ENCODE measurements around the gene PKIB.
A peak's percentile ranks its signal among the peaks of the same experiment; 100 is the strongest.
"Not testable (repeated sequence)": the region's sequence is repeated elsewhere in the genome, so short reads cannot be mapped to it uniquely, and the experiment has no call there.

Gene PKIB

DNA sequence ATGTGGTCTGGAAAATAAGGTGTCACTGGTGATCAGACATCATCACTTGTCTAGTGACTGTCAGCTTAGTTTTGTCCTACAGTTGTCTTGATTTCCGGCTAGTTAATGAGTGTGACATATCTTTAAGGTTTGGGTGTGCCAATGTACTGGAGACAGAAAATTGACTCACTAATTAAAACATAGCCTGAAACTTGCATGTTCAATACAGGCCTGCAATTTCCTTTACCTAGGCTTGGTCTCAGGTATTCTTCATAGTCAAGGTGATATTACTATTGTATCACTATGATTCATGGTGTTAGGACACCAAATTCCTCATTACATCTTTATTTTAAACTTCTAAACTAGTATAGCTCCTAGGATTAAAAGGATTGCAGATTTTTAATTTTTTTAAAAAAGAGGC is 32.4 kb downstream of the PKIB start:
- H3K9me3 Mint-ChIP-seq, H3K4me1 Mint-ChIP-seq, H3K27me3 Mint-ChIP-seq, ATAC-seq, DNase-seq, H3K4me3 Mint-ChIP-seq, H3K27ac Mint-ChIP-seq: not testable (repeated sequence)

DNA sequence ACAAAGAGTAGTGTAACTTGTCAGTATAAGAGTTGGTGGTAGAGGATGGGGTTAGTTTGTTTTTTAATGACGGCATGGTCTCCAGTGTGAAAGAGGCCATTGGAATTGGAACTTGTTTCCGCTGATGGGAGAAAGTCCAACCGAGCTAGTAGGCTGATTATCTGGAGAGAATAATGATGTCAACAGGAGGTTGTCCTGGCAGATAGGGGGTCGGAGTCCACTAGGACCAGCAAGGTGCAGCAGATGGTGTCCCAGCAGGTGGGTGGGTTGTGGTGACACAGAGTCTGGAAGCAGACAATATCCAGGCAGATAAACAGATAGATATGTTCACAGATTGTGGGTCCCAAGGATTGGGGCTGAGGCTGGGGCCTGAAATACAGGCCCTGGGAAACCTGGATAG is 35.1 kb downstream of the PKIB start:
- no peak for ATAC-seq
- peak overlapping the region in 1 of 2 donors; percentile 52 for H3K27ac Mint-ChIP-seq

DNA sequence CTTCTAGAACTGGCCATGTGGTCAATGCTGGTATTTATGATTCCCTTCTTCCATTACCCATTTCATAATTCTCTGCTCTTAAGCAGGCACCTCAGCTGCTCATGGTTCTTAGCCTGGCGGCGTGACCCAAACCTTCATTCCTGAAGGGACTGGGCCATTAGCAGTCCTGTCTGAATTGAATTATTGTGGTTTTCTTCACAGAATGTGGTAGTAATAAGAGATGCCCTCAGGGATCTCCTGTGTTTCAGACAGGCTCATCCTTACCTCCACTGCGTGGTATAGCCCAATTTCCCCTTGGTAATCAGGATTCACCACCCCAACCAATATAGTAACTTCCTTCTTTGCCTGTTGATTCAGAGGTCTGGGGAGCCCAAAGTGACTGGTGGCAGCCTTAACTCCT is 37.6 kb downstream of the PKIB start:
- Mint-ChIP-seq H3K27ac (no peak overlapping the region), H3K4me1 (no peaks in the 10 kb centered on the region), H3K4me3 (no peak overlapping the region), H3K9me3 (no peaks in the 10 kb centered on the region), H3K27me3 (peaks cover 8% of the 10 kb centered on the region)
- DNase-seq (no peak), ATAC-seq (no peak)

More for the DNA sequence above, 35.1 kb downstream of the PKIB start:
- H3K9me3 Mint-ChIP-seq, result no peaks in the 10 kb centered on the region
- H3K4me3 Mint-ChIP-seq, result no peak overlapping the region
- peaks cover 8% of the 10 kb centered on the region for H3K27me3 Mint-ChIP-seq
- H3K4me1 Mint-ChIP-seq, result no peaks in the 10 kb centered on the region
- DNase-seq, result no peak

DNA sequence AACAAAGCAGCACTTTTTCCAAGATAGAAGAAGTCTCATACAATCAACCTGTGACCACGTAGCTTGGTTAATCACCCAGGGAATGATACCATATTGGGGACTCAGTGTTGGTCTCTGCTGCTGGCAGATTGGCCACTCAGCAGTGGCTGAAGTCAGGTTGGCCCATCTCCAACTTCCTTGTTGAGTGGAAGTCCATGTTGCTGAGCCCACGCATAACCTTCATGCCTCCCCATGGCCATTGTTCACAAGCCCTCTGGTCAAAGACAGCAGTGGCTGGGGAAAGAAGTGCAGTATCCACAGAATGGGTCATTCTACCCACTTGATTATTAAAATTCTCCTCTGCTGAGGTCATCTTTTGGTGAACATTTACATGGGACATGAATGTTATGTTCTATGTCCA is 38.5 kb downstream of the PKIB start:
- Mint-ChIP-seq H3K4me3 (no peak overlapping the region), H3K27me3 (peaks cover 8% of the 10 kb centered on the region), H3K27ac (no peak overlapping the region), H3K9me3 (no peaks in the 10 kb centered on the region), H3K4me1 (no peaks in the 10 kb centered on the region)
- ATAC-seq (no peak), DNase-seq (no peak)

DNA sequence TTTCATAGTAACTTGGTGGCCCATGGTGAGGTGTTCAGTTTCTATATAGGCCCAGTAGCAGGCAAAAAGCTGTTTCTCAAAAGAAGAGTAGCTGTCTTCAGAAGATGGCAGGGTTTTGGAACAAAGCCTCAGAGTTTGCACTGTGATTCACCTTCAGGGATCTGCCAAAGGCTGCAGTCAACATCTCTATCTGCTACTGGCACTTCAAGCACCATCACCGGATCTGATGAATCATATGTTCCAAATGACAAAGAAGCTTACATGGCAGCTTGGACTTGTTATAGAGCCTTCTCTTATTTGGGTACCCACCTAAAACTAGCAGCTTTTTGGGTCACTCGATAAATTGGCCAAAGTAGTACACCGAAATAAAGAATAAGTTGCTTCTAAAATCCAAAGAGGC is 39.5 kb downstream of the PKIB start:
- H3K27me3 Mint-ChIP-seq, result peaks cover 8% of the 10 kb centered on the region
- no peak for DNase-seq

DNA sequence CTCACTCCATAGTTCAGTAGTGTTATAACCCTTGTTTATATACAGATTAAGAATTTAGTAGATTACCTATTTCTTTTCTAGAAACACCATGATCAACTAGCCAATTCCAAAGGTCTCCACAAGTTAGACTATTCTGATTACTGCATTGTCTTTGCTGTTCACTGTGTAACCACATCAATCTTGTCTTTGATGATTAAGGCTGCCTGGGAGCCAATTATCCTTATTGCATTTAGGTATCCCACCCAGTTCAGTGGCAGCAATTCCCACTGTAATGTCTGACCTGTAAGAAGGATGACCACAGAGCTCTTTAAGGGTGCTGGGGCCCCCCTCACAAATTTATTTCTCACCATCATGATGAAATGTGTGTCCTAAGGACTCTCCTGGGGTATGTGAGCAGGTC is 40.2 kb downstream of the PKIB start:
- ATAC-seq (no peak), DNase-seq (no peak)
- H3K4me3 Mint-ChIP-seq, result no peak overlapping the region
- no peaks in the 10 kb centered on the region for H3K4me1 Mint-ChIP-seq
- H3K27me3 Mint-ChIP-seq, result peaks cover 3% of the 10 kb centered on the region
- H3K9me3 Mint-ChIP-seq, result no peaks in the 10 kb centered on the region
- no peak overlapping the region for H3K27ac Mint-ChIP-seq

More for the DNA sequence above, 39.5 kb downstream of the PKIB start:
- Mint-ChIP-seq H3K9me3 (no peaks in the 10 kb centered on the region), H3K4me1 (no peaks in the 10 kb centered on the region), H3K27ac (no peak overlapping the region), H3K4me3 (no peak overlapping the region)
- no peak for ATAC-seq

DNA sequence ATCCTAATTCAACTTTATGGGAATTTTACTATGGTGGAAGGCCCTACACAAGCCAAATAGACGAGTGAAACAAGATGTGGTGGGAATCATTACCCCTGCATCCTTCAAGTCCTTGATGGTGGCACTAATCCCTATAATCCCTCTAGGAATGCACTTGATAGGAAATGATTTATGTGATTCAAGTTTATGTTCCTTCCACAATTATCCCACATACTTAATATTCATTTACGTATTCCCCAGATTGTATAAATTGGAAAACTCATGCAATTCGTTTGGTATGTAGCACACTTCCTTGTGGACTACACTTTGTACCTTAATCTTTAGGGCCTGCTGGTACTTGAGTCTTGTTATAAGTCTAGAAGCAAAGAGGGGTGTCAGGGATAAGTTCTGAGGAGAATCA is 40.8 kb downstream of the PKIB start:
- H3K27me3 Mint-ChIP-seq, result no peaks in the 10 kb centered on the region
- ATAC-seq (no peak), DNase-seq (no peak)
- no peak overlapping the region for H3K4me3 Mint-ChIP-seq
- no peaks in the 10 kb centered on the region for H3K4me1 Mint-ChIP-seq
- no peaks in the 10 kb centered on the region for H3K9me3 Mint-ChIP-seq
- H3K27ac Mint-ChIP-seq, result no peak overlapping the region

DNA sequence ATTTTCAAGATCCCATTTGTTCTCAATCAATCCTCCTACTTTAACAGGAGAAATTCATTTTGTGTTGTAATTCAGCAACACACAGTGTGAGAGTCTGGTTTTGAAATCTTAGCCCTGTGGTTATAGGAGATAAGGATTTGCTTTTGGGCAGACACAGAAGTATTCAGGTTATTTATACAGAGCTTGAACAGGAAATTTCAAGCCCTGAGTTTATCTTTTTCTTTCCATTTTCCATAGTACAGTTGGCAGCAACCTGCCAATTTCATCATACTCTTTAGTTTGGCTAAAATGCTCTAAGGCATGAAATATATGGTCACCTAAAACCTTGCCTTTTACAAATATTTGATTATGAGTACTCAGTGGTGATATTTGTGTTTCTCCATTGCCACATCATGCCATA is 41.4 kb downstream of the PKIB start:
- no peak overlapping the region for H3K4me3 Mint-ChIP-seq
- no peaks in the 10 kb centered on the region for H3K27me3 Mint-ChIP-seq
- H3K4me1 Mint-ChIP-seq, result no peaks in the 10 kb centered on the region
- H3K27ac Mint-ChIP-seq, result no peak overlapping the region
- no peaks in the 10 kb centered on the region for H3K9me3 Mint-ChIP-seq
- DNase-seq (no peak), ATAC-seq (no peak)

DNA sequence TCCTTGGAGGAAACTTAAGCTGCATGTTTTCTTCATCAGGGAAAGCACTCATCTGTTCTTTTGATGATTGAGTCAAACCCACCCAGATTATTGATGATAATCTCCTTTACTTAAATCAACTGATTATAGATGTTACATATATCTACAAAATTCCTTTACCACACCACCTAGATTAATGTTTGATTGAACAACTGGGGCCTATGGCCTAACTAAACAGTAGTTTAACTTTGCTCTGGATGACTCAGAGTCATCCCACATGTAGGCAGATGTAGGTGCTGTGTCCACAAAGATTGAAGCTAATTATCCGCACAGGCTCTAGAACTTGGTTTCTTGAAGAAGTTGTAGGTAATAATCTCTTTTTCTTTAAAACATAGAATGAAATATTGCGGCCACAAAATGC is 42.2 kb downstream of the PKIB start:
- no peak overlapping the region for H3K4me3 Mint-ChIP-seq
- no peak for ATAC-seq
- no peak overlapping the region for H3K27ac Mint-ChIP-seq
- H3K9me3 Mint-ChIP-seq, result no peaks in the 10 kb centered on the region
- DNase-seq, result no peak
- no peaks in the 10 kb centered on the region for H3K27me3 Mint-ChIP-seq
- H3K4me1 Mint-ChIP-seq, result no peaks in the 10 kb centered on the region

DNA sequence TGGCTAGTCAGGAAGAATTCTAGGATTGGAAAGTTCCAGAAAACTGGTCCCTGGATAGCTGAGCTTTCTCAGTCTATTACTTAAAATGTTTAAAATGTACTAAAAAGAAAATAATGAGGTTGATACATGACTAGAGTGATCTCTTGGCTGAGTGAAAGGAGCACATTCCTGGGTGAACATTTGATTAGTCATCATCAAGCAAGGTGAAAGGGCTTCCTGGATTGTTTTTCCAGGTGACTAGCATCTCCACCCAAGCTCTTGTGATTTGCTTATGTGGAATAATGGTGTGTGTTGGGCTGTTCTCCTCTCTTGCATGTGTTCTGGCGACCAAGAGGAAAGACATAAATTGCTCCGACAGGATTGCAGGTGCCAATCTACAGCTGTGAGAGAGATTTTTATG is 42.9 kb downstream of the PKIB start:
- ATAC-seq, result no peak

DNA sequence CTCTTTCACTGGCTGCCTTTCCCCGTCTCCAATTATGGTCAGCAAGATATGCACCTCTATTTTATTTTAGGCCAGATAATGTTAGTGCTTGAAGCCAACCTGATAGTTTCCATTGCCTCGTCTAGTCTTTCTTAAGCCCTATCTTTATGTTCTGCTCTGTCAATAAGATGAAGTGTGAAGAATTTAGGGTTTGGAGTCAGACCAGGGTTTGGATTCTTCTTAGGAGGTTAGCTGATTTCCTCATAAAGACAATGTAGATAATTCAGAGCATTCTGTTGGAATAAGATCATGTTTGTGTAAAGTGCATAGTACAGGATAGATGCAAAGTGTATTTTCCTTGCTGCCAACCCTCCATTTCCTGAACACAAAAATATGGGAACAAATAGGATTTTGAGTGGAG is 43.8 kb downstream of the PKIB start:
- Mint-ChIP-seq H3K27ac (no peak overlapping the region), H3K27me3 (no peaks in the 10 kb centered on the region), H3K9me3 (no peaks in the 10 kb centered on the region), H3K4me3 (no peak overlapping the region), H3K4me1 (no peaks in the 10 kb centered on the region)
- no peak for ATAC-seq
- no peak for DNase-seq

More for the DNA sequence above, 42.9 kb downstream of the PKIB start:
- H3K27ac Mint-ChIP-seq, result no peak overlapping the region
- no peak for DNase-seq
- no peaks in the 10 kb centered on the region for H3K9me3 Mint-ChIP-seq
- H3K27me3 Mint-ChIP-seq, result no peaks in the 10 kb centered on the region
- no peak overlapping the region for H3K4me3 Mint-ChIP-seq
- no peaks in the 10 kb centered on the region for H3K4me1 Mint-ChIP-seq

DNA sequence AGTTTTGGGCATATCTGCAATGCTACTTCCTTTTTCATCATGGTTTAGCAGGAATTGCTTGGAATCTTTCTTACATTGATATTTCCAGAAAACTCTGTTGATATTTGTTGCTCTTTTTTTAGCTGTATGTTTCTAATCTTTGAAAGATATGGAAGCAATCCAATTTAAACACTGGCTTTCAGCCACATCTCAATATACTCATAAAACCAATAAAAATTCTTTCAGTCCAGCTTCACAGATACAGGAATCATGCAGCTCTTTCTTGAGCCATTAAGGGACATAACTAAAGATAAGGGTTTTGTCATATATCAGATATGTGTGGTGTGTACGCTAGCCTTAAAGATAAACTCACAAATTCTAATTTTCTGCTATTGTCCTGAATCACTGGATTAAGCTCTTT is 47.4 kb downstream of the PKIB start:
- DNase-seq, result no peak
- H3K27me3 Mint-ChIP-seq, result no peaks in the 10 kb centered on the region

DNA sequence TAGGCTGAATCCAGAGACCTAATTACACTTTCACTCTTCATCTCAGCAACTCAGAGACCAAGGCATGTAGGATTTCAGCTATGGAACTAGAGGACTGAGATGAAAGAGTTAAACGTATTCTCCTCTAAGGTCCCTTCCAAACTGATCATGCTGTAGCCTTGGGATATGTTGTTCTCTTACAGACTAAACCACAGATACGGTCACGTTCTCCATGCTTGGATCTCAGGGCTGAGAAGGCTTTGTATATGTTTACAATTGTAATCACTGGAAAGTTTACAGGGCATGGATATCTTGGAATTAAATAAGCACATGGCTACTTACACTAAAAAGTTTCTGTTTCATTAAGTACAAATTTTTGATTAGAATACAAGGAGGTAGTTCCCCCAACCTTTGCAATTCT is 50.1 kb downstream of the PKIB start:
- no peak overlapping the region for H3K27ac Mint-ChIP-seq
- H3K9me3 Mint-ChIP-seq, result no peaks in the 10 kb centered on the region
- no peak for ATAC-seq
- no peak for DNase-seq
- H3K27me3 Mint-ChIP-seq, result no peaks in the 10 kb centered on the region
- no peak overlapping the region for H3K4me3 Mint-ChIP-seq
- no peaks in the 10 kb centered on the region for H3K4me1 Mint-ChIP-seq

More for the DNA sequence above, 47.4 kb downstream of the PKIB start:
- Mint-ChIP-seq H3K27ac (no peak overlapping the region), H3K4me1 (no peaks in the 10 kb centered on the region), H3K9me3 (no peaks in the 10 kb centered on the region), H3K4me3 (no peak overlapping the region)
- no peak for ATAC-seq

DNA sequence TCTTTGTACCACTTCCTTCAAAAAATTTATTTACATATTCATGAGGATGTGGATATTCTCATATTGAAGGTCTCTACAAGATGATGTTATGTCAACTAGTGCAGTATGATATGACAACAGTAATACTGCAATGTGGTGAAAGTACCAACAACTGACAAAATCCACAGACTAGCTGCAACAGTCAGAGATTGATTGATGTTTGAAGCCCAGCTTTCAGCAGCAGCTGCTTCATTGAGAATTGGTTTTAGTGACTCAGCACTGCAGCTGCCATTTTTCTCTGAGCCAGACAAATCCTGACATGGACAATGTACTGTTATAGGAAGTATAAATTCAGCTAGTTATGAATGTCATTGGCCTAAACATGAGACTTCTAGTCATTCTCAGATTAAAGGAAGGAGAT is 53.8 kb downstream of the PKIB start:
- Mint-ChIP-seq H3K27me3 (no peaks in the 10 kb centered on the region), H3K4me1 (no peaks in the 10 kb centered on the region), H3K4me3 (no peak overlapping the region), H3K27ac (no peak overlapping the region), H3K9me3 (no peaks in the 10 kb centered on the region)
- DNase-seq (no peak), ATAC-seq (no peak)

DNA sequence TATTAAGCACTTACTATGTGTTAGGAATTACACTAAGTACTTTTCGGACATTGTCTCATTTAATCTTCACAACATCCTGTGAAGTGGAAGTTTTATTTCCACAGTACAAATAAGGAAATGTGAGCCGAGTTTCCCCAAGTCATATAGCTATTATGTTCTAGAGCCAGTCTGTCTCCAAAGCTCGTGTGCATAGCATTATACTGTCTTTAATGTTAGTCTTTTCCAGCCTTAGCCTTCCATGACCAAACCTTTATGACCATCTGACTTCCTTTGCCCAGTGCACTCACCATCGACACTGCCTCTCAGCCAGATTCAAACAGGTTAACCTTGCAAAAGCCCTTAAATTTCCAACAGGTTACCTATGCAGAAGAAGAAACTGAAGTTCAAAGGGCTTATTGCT is 55.7 kb downstream of the PKIB start:
- Mint-ChIP-seq H3K9me3 (no peaks in the 10 kb centered on the region), H3K4me3 (no peak overlapping the region), H3K27me3 (no peaks in the 10 kb centered on the region), H3K4me1 (no peaks in the 10 kb centered on the region), H3K27ac (no peak overlapping the region)
- no peak for DNase-seq
- no peak for ATAC-seq

DNA sequence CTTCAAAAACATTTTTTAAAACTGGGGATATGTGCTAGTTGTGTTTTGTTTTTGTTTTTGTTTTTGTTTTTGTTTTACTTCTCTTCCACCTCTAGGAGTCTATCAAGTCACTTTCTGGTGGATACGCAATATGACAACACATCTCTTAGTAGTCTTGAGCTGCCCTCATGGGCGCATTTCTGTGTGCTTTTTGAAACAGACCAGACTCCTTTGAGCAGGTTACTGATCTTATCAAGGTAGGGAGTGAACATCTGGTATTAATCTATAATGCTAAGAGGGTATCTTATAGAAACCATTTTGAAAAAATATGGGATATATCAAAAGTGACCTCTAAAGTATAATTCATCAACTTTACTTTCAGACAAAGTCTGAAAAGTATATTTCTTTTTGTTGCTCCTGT is 56.2 kb downstream of the PKIB start:
- Mint-ChIP-seq H3K4me1 (no peaks in the 10 kb centered on the region), H3K9me3 (no peaks in the 10 kb centered on the region), H3K27me3 (no peaks in the 10 kb centered on the region), H3K4me3 (no peak overlapping the region), H3K27ac (no peak overlapping the region)
- ATAC-seq (no peak), DNase-seq (no peak)

DNA sequence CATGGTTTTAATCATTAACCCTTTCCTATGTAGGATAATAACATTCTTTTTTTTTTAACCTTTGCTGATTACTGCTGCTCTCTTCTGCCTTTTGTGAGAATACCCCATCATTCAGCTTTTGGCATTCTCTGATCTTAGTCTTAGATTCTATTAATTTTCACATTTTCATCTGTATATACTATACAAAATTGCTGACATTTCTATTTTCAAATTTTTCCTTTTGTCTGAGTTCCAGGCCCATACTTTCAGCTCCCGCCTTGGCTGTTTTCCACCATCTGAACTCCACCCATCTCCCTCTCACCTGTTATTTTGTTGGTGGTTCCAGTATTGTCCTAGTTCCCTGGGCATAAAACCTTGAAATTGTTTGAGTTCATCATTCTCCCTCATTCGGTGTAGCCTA is 59.2 kb downstream of the PKIB start:
- no peaks in the 10 kb centered on the region for H3K9me3 Mint-ChIP-seq
- no peaks in the 10 kb centered on the region for H3K4me1 Mint-ChIP-seq
- H3K4me3 Mint-ChIP-seq, result no peak overlapping the region
- DNase-seq, result no peak
- H3K27ac Mint-ChIP-seq, result no peak overlapping the region
- H3K27me3 Mint-ChIP-seq, result no peaks in the 10 kb centered on the region
- ATAC-seq, result no peak

DNA sequence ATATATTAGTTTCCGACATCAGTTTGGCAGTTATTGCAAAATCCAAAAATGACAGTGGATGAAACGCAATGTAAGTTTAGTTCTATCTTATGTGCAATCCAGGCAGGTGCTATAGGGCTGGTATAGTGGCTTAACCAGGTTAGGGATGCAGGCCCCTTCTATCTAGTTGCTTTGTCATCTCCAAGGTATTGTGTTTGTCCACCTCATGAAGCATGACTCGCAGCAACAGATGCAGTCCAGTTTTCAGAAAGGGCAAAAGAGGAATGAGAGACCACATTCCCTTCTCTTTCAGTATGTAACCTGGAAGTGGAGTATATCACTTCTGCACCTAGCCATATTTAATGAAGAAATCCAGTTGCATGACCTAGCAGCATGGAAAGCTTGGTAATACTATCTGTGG is 59.7 kb downstream of the PKIB start:
- Mint-ChIP-seq H3K4me1 (no peaks in the 10 kb centered on the region), H3K27ac (no peak overlapping the region), H3K4me3 (no peak overlapping the region), H3K27me3 (no peaks in the 10 kb centered on the region), H3K9me3 (no peaks in the 10 kb centered on the region)
- no peak for DNase-seq
- ATAC-seq, result no peak
